A673 (cell line): ENCODE data around the gene HYDIN.

Experiments used
- EZH2 ChIP-seq: fragments of 200-600 bp; sonication (generic); IDR thresholded peaks from 2 replicates; pipeline ENCODE4 v1.6.1; 2017; ENCODE audit warnings: borderline replicate concordance, low read depth, mild to moderate bottlenecking, mixed read lengths, antibody characterized with exemption, low read length; ENCODE audit not compliant: poor library complexity, severe bottlenecking
- TF ChIP-seq, protein P1 (sequence below): fragments of 300-800, 200-600 bp; sonication (generic); conservative IDR thresholded peaks from 2 replicates; pipeline ENCODE4 v1.5.1; 2017; ENCODE audit warnings: low read depth, mild to moderate bottlenecking, antibody characterized with exemption, low read length, moderate library complexity, mixed read lengths

DNA sequence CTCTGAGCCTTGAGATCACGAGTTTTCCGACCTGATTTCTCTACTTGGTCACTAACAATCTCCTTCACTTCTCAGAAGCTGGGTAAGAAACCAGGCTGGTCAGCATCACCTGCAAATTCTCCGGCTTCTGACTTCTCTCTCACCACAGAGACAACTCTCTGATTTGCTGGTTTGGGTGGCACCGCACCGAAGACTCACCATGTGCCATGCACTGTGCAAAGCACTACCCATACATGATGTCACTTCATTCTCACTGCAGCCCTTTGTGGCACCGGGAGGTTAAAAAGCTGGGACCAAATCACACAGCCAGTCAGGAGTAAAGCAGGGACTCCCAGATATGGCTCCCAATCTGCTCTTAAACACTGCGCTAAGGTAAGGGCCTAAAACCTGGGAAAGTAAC is 430.2 kb downstream of the HYDIN start:
- TF ChIP-seq, protein P1, sequence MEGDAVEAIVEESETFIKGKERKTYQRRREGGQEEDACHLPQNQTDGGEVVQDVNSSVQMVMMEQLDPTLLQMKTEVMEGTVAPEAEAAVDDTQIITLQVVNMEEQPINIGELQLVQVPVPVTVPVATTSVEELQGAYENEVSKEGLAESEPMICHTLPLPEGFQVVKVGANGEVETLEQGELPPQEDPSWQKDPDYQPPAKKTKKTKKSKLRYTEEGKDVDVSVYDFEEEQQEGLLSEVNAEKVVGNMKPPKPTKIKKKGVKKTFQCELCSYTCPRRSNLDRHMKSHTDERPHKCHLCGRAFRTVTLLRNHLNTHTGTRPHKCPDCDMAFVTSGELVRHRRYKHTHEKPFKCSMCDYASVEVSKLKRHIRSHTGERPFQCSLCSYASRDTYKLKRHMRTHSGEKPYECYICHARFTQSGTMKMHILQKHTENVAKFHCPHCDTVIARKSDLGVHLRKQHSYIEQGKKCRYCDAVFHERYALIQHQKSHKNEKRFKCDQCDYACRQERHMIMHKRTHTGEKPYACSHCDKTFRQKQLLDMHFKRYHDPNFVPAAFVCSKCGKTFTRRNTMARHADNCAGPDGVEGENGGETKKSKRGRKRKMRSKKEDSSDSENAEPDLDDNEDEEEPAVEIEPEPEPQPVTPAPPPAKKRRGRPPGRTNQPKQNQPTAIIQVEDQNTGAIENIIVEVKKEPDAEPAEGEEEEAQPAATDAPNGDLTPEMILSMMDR: no peak
- TF ChIP-seq EZH2: no peak
